PC-9 (cell line): ENCODE measurements around the gene UTP14C.

Experiments used
- CTCF ChIP-seq: fragments of 200-600 bp; sonication (generic); conservative IDR thresholded peaks from 2 replicates; pipeline ENCODE4 v1.6.1; 2017; ENCODE audit warnings: mixed run types, antibody characterized with exemption, mild to moderate bottlenecking, moderate library complexity
- EZH2 ChIP-seq: fragments of 200-600 bp; sonication (generic); IDR thresholded peaks from 2 replicates; pipeline ENCODE4 v1.8.0; 2017; ENCODE audit warnings: antibody characterized with exemption, low read depth

- TF ChIP-seq CTCF (no peak), EZH2 (no peak)
These were observed 46.9 kb upstream of the UTP14C start for GRCh38 chr13:51977625-51978024.
